Tibial artery (tissue), 4 donors: ENCODE measurements around the gene CLDN11.

Source experiments
- DNase-seq, 2 donors: peaks; one replicate each; pipeline ENCODE4 v3.0.0-alpha.2; 2019
- H3K27ac ChIP-seq, 2 donors: fragments of 200-600 bp; sonication (generic) in 1 of 2; 1 replicate in 1 of 2; 2 replicates in 1 of 2; pipeline ENCODE4 v1.5.1; 2018 to 2019; ENCODE audit warnings: mild to moderate bottlenecking in 1 of 2
- H3K27me3 ChIP-seq, 2 donors: fragments of 200-600 bp; sonication (generic) in 1 of 2; one replicate each; pipeline versions ENCODE4 v1.5.1 to v1.6.0; 2016 to 2019
- H3K36me3 ChIP-seq, 3 donors: fragments of 200-600 bp; sonication (generic) in 2 of 3; one replicate each; pipeline ENCODE4 v1.5.1; 2016 to 2019; ENCODE audit warnings: mild to moderate bottlenecking in 2 of 3
- H3K4me1 ChIP-seq, 4 donors: fragments of 200-600 bp; sonication (generic) in 2 of 4; 1 replicate in 3 of 4; 2 replicates in 1 of 4; pipeline ENCODE4 v1.5.1; 2016 to 2019
- H3K4me3 ChIP-seq, 2 donors: fragments of 200-600 bp; sonication (generic) in 1 of 2; 1 replicate in 1 of 2; 2 replicates in 1 of 2; pipeline ENCODE4 v1.5.1; 2018 to 2019; ENCODE audit warnings: mild to moderate bottlenecking in 2 of 2
- H3K9me3 ChIP-seq, 3 donors: fragments of 200-600 bp; sonication (generic) in 1 of 3; one replicate each; pipeline ENCODE4 v1.5.1; 2016 to 2019
- CTCF ChIP-seq, 2 experiments: fragments of 200-600 bp in 1 of 2; fragments of 450-650 bp in 1 of 2; IDR thresholded peaks; one replicate each; pipeline ENCODE4 v1.5.1; 2017 to 2019; ENCODE audit warnings: antibody characterized with exemption in 2 of 2, mild to moderate bottlenecking in 1 of 2, moderate library complexity in 1 of 2
- intact Hi-C: fragments of 100-400 bp; cut with DNase I; formaldehyde crosslinking; loops from one replicate; pipeline ENCODE4 v1.15.0; 2023; ENCODE audit warnings: low total_unique reads

CLDN11 gene

DNA sequence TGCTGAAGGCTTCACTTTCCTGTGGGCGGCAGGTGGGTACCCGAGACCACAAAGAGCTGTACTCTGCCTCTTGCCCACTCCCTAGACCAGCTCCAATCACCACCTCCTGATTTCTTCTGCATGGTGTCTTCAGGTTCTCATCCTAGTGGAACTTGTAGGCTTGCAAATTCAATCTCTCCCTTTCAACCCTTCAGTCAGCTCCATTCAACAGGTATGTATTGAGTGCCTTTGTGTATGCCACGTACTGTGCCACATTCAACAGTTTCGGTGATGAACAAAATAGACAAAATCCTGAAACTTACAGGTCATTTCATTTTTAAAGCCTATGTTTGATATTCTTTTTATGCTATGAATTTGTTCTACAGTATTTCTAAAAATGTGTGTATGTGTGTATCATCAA lies 5.4 kb upstream of the CLDN11 start:
- H3K4me1 ChIP-seq: peaks cover 0 to 6% (median 2%) of the 10 kb centered on the region in 4 donors
- TF ChIP-seq CTCF (IDR thresholded peaks at IDR 0.05): no peak
- no peaks in the 10 kb centered on the region for H3K36me3 ChIP-seq
- no peaks in the 10 kb centered on the region for H3K9me3 ChIP-seq
- DNase-seq: no peak
- no peak overlapping the region for H3K4me3 ChIP-seq
- peaks cover 0 to 6% of the 10 kb centered on the region in 2 donors for H3K27me3 ChIP-seq
- intact Hi-C loops: loop anchor here (5.0 kb wide), 1 partner anchor 101 kb away; no protein-coding TSS in a partner anchor
- no peak overlapping the region for H3K27ac ChIP-seq

- intact Hi-C loops: loop anchor here (5.0 kb wide), 1 partner anchor 102 kb away; no protein-coding TSS in a partner anchor
- H3K27ac ChIP-seq: no peak overlapping the region
Observed at GRCh38 chr3:170414202-170414663, 4.4 kb upstream of the CLDN11 start.

GRCh38 chr3:170417090-170417489 lies 1.6 kb upstream of the CLDN11 start:
- TF ChIP-seq CTCF (IDR thresholded peaks at IDR 0.05): no peak
- Histone ChIP-seq H3K4me1 (peaks cover 3 to 24% (median 15%) of the 10 kb centered on the region in 4 donors), H3K36me3 (no peaks in the 10 kb centered on the region), H3K27me3 (peaks cover 0 to 14% of the 10 kb centered on the region in 2 donors), H3K9me3 (no peaks in the 10 kb centered on the region), H3K27ac (no peak overlapping the region), H3K4me3 (no peak overlapping the region)
- DNase-seq: no peak
- intact Hi-C loops: loop anchor here (5.0 kb wide), 1 partner anchor 395 kb away; no protein-coding TSS in a partner anchor

More at GRCh38 chr3:170414202-170414663, 4.4 kb upstream of the CLDN11 start:
- Histone ChIP-seq H3K27me3 (peaks cover 0 to 14% of the 10 kb centered on the region in 2 donors), H3K4me1 (peaks cover 3 to 15% (median 11%) of the 10 kb centered on the region in 4 donors), H3K36me3 (no peaks in the 10 kb centered on the region), H3K9me3 (no peaks in the 10 kb centered on the region), H3K4me3 (no peak overlapping the region)
- no peak for DNase-seq
- peak; percentile 81 to 85 for TF ChIP-seq CTCF (IDR thresholded peaks at IDR 0.05)

DNA sequence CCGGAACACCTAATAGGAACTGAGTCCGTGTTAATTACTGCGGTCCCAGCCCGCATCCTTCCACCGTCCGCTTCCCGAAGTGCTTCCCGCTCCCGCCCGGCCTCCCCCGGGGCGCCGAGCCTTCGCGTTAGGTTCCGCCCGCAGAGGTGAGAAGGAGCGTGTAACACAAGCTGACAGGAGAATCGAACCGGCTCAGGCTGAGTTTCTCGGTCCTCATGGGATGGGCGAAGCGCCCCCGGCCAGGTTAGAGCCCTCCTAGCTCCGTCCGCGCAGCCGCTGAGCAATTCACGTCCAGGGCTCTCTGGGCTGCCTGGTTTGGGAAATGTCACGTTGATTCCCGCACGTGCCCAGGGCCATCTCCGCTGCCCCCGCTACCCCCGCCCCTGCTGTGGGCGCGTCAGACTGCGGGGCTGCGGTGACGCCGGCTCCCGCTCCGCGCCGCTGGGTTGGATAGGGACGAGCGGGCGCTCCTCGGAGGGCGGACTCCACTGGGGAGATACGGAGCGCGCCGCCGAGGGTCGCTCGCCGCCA lies 954 bp downstream of the CLDN11 start:
- H3K4me1 ChIP-seq: peaks cover 3 to 24% (median 15%) of the 10 kb centered on the region in 4 donors
- no peak for DNase-seq
- no peaks in the 10 kb centered on the region for H3K9me3 ChIP-seq
- H3K4me3 ChIP-seq: peak overlapping the region; percentile 44 to 53
- no peak overlapping the region for H3K27ac ChIP-seq
- intact Hi-C loops: loop anchor here (5.0 kb wide), 1 partner anchor 393 kb away; no protein-coding TSS in a partner anchor
- peaks cover 0 to 14% of the 10 kb centered on the region in 2 donors for H3K27me3 ChIP-seq
- TF ChIP-seq CTCF (IDR thresholded peaks at IDR 0.05): no peak
- peaks cover 0 to 4% (median 0%) of the 10 kb centered on the region in 3 donors for H3K36me3 ChIP-seq

DNA sequence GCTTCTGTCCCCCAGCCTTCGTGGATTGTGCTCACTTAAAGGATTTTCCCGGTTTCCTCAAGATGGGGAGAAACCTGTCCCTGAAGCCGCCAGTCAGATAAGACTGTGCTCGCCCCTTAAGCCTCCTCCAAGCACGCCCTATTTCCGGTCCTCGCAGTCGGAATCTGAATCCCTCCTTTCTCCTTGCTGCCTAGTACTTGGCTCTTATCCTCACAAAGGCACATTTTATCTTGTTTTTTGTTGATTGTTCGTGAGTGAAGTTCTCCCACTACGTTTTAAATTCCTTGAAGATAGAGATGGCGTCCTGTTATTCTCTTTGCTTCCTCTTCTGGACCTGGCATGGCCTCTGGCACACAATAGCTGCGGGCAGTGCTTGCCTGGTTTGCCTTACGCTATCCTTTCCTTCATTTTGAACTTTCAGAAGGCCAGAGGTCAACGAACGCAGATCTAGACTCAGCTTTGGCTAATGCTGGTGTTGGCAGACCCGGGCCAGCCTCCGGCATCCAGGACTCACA lies 1.7 kb downstream of the CLDN11 start:
- Histone ChIP-seq H3K27me3 (peaks cover 0 to 11% of the 10 kb centered on the region in 2 donors), H3K4me1 (peaks cover 3 to 24% (median 15%) of the 10 kb centered on the region in 4 donors), H3K27ac (no peak overlapping the region), H3K36me3 (peaks cover 0 to 4% (median 0%) of the 10 kb centered on the region in 3 donors), H3K9me3 (no peaks in the 10 kb centered on the region), H3K4me3 (peak overlapping the region; percentile 44 to 53)
- intact Hi-C loops: no loop called here
- no peak for TF ChIP-seq CTCF (IDR thresholded peaks at IDR 0.05)
- DNase-seq: no peak
